ENCODE results near the gene PTPRQ.

- TF ChIP-seq, protein P1, sequence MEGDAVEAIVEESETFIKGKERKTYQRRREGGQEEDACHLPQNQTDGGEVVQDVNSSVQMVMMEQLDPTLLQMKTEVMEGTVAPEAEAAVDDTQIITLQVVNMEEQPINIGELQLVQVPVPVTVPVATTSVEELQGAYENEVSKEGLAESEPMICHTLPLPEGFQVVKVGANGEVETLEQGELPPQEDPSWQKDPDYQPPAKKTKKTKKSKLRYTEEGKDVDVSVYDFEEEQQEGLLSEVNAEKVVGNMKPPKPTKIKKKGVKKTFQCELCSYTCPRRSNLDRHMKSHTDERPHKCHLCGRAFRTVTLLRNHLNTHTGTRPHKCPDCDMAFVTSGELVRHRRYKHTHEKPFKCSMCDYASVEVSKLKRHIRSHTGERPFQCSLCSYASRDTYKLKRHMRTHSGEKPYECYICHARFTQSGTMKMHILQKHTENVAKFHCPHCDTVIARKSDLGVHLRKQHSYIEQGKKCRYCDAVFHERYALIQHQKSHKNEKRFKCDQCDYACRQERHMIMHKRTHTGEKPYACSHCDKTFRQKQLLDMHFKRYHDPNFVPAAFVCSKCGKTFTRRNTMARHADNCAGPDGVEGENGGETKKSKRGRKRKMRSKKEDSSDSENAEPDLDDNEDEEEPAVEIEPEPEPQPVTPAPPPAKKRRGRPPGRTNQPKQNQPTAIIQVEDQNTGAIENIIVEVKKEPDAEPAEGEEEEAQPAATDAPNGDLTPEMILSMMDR (IDR thresholded peaks at IDR 0.05): no peak
- no peak for TF ChIP-seq POLR2A (IDR thresholded peaks at IDR 0.05)
These were observed 158.4 kb downstream of the PTPRQ start for GRCh38 chr12:80602455-80602854.

All from right lobe of liver (tissue), 4 donors.